Measurements from ENCODE around the gene BANF1. TPM values are rescaled to one million over a fixed set of nuclear protein-coding genes. Genes with fewer than 3 reads are reported as not detected.

The BANF1 gene
- total and polyA plus RNA-seq, 9 of the 15 experiments (the other 6 are each of a cell fraction or from before 2014, with no cell fraction given) = 108 to 651 (median 263) TPM

GRCh38 chr11:65988791-65989592, 13.3 kb upstream of the BANF1 start (continued):
- TF ChIP-seq, protein P1, sequence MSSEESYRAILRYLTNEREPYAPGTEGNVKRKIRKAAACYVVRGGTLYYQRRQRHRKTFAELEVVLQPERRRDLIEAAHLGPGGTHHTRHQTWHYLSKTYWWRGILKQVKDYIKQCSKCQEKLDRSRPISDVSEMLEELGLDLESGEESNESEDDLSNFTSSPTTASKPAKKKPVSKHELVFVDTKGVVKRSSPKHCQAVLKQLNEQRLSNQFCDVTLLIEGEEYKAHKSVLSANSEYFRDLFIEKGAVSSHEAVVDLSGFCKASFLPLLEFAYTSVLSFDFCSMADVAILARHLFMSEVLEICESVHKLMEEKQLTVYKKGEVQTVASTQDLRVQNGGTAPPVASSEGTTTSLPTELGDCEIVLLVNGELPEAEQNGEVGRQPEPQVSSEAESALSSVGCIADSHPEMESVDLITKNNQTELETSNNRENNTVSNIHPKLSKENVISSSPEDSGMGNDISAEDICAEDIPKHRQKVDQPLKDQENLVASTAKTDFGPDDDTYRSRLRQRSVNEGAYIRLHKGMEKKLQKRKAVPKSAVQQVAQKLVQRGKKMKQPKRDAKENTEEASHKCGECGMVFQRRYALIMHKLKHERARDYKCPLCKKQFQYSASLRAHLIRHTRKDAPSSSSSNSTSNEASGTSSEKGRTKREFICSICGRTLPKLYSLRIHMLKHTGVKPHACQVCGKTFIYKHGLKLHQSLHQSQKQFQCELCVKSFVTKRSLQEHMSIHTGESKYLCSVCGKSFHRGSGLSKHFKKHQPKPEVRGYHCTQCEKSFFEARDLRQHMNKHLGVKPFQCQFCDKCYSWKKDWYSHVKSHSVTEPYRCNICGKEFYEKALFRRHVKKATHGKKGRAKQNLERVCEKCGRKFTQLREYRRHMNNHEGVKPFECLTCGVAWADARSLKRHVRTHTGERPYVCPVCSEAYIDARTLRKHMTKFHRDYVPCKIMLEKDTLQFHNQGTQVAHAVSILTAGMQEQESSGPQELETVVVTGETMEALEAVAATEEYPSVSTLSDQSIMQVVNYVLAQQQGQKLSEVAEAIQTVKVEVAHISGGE (CRISPR knock-in tag; IDR thresholded peaks at IDR 0.05) = no peak; a peak in 1 of 6 replicates
- TF ChIP-seq RFX5 (IDR thresholded peaks at IDR 0.05; ENCODE audit: low read depth, low read length) (no peak), ZNF134 (CRISPR knock-in tag; conservative IDR thresholded peaks at IDR 0.05) (no peak), BRCA1 (IDR thresholded peaks at IDR 0.05) (no peak), BRCA1 (CRISPR knock-in tag; IDR thresholded peaks at IDR 0.05) (no peak), MEF2A (IDR thresholded peaks at IDR 0.05; ENCODE audit: control insufficient read depth, low read depth, low read length) (no peak), SAFB (IDR thresholded peaks at IDR 0.05; ENCODE audit: borderline replicate concordance, low read depth, low read length) (no peak), KLF6 (CRISPR knock-in tag; IDR thresholded peaks at IDR 0.05; ENCODE audit: borderline replicate concordance) (no peak), HMG20A (CRISPR knock-in tag; conservative IDR thresholded peaks at IDR 0.05) (no peak), NONO (IDR thresholded peaks at IDR 0.05; ENCODE audit: low read depth in 2 of 2, low read length in 1 of 2) (no peak), NFXL1 (CRISPR knock-in tag; IDR thresholded peaks at IDR 0.05) (no peak), ZFP91 (CRISPR knock-in tag; IDR thresholded peaks at IDR 0.05) (no peak), FOXM1 (IDR thresholded peaks at IDR 0.05; ENCODE audit: low read depth) (no peak), FOXM1 (CRISPR knock-in tag; IDR thresholded peaks at IDR 0.05; ENCODE audit: low read depth) (no peak), TEAD4 (IDR thresholded peaks at IDR 0.05; ENCODE audit: low read length) (no peak; the same call in none of the 2 replicates), TEAD4 (CRISPR knock-in tag; IDR thresholded peaks at IDR 0.05; ENCODE audit: borderline replicate concordance) (no peak), ZBTB34 (CRISPR knock-in tag; IDR thresholded peaks at IDR 0.05) (no peak), LEF1 (IDR thresholded peaks at IDR 0.05) (no peak), POU5F1 (IDR thresholded peaks at IDR 0.05; ENCODE audit: borderline replicate concordance, low read depth, low read length, partially characterized antibody) (no peak), RBM22 (IDR thresholded peaks at IDR 0.05; ENCODE audit: low read depth, low read length, poor library complexity, severe bottlenecking) (no peak)
- TF ChIP-seq, protein P2, sequence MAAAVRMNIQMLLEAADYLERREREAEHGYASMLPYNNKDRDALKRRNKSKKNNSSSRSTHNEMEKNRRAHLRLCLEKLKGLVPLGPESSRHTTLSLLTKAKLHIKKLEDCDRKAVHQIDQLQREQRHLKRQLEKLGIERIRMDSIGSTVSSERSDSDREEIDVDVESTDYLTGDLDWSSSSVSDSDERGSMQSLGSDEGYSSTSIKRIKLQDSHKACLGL (CRISPR knock-in tag; IDR thresholded peaks at IDR 0.05; ENCODE audit: borderline replicate concordance, poor library complexity, severe bottlenecking) = no peak
